GM19328 (cell line): ENCODE measurements around the gene FBXO46.

Source experiments
- ATAC-seq: cut with Tn5 transposase; IDR thresholded peaks from one replicate; pipeline ENCODE4 v1.9.1; 2021; ENCODE audit warnings: mild to moderate bottlenecking, moderate library complexity; ENCODE audit not compliant: unreplicated experiment

Gene FBXO46

GRCh38 chr19:45730368-45731288, at the start of gene FBXO46:
FBXO46 (minus strand) TSS chr19:45730896; CDS start chr19:45713495, 17,401 bp downstream.
- ATAC-seq, result peak; percentile 77

GRCh38 chr19:45780146-45780447, 49.4 kb upstream of the FBXO46 start:
- ATAC-seq, result no peak

DNA sequence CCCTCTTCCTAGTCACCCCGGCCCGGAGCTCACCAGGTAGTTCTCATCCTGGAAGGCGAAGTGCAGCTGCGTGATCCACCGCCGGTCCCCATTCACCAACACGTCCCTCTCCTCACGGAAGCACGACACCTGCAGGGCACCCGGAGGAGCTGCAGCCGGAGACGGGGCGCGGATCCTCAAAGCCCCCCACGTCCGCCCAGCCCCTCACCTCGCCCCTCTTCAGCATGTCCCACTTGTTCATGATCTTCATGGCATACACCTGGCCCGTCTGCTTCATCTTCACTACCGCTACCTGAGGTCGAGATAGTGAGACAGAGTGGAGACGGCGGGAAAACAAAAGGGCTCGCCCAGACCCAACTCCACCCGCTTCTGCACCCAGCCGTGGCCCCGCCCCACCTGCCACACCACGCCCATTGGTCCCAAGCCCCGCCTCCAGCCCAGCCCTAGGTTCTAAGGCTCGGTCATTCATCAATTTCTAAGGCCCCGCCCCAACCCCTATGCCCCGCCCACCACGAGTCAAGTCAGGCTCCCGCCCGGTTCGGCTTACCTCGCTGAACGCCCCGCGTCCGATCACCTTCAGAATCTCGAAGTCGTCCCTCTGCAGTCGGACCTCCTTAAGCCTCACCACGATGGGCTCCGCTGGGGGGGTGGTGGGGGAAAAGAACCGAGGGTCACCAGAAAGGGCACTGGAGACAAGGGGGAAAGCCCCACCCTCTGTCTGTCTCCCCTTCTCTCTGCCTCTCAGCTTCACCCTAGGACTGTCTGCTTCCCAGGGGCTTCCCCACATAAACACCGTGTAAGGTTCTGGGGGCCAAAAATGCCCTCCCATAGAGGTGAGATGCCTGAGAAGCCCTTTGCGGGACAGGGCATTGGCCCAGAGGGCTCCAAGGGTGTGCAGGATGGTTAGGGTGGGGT, 48.8 kb upstream of the FBXO46 start:
- ATAC-seq, result peak; percentile 74

- no peak for ATAC-seq
Measured at GRCh38 chr19:45778010-45778661, 47.4 kb upstream of the FBXO46 start.

DNA sequence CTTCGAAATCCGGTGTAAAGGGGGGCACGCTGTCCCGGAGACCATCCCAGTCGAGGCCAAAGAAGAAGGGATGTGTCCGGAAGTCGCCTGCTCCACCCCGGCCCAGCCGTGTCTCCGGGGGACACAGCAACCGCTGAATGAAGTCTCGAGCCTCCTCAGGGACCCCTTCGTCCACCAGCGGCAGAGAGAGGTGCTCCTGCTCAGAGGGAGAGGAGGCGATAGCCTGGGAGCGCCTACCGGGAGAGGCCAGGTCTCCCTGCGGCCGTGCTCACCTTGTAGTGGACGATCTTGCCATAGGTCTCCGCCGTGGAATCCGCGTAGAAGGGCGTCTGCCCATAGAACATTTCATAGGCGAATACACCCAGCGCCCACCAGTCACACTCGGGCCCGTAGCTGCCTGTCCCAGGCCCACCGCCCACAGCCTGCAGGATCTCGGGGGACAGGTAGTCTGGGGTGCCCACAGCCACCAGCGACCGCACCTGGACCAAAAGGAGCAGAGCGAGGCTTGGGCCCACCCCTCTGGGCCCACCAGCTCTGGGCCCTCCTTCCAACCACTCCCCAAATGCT, 46.8 kb upstream of the FBXO46 start:
- ATAC-seq, result no peak

GRCh38 chr19:45774765-45775164, 44.1 kb upstream of the FBXO46 start:
- no peak for ATAC-seq

DNA sequence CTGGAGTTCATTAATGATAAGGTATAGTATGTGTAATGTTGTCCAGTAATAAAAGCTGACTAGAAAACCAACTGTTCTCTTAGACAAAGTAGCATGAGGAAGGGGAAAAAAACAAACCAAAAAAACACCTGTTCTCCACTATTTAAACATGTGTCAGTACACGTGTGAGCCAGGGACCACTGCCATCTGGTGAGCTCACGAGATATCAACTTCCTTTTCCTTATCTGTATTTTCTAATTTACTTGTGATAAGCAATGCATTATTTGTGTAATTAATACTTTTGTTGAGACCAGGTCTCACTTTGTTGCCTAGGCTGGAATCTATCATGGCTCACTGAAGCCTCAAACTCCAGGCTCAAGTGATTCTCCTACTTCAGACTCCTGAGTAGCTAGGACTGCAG, 42.7 kb upstream of the FBXO46 start:
- no peak for ATAC-seq

- ATAC-seq, result no peak
Measured at GRCh38 chr19:45772912-45773311, 42.2 kb upstream of the FBXO46 start.

DNA sequence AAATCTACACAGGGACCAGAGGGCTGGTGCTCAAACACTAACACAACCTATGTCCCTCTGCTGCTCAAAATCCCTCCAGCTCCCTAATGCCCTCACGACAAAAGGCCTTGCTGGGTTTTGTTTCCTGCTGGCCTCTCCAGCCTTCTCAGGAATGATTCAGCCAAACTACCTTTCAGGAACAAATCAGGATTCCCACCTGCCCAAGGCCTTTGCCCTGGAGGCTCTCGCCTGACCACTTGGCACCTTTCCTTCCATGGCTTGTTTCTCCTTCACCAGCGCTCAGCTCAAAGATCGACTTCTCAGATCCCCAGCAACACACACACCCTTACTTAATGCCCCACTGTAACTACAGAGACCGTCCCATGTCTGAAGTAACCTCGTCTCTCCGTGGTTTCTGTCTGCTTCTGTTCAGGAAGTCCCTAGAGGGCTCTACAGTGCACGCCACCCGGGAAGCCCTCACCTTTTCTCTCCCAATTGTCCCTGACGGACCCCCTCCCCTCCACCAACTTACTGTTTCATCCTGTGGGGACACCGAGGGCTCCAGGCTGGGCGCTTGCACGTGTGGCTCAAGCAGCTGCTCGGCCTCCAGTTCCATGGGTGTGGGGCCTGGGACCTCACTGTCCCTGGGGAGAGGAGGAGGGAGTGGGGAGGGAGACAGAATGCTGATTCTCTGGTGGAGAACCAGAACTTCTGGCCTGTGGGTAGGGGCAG, 41.6 kb upstream of the FBXO46 start:
- ATAC-seq, result no peak

- ATAC-seq, result no peak
Measured at GRCh38 chr19:45771311-45771933, 40.7 kb upstream of the FBXO46 start.

DNA sequence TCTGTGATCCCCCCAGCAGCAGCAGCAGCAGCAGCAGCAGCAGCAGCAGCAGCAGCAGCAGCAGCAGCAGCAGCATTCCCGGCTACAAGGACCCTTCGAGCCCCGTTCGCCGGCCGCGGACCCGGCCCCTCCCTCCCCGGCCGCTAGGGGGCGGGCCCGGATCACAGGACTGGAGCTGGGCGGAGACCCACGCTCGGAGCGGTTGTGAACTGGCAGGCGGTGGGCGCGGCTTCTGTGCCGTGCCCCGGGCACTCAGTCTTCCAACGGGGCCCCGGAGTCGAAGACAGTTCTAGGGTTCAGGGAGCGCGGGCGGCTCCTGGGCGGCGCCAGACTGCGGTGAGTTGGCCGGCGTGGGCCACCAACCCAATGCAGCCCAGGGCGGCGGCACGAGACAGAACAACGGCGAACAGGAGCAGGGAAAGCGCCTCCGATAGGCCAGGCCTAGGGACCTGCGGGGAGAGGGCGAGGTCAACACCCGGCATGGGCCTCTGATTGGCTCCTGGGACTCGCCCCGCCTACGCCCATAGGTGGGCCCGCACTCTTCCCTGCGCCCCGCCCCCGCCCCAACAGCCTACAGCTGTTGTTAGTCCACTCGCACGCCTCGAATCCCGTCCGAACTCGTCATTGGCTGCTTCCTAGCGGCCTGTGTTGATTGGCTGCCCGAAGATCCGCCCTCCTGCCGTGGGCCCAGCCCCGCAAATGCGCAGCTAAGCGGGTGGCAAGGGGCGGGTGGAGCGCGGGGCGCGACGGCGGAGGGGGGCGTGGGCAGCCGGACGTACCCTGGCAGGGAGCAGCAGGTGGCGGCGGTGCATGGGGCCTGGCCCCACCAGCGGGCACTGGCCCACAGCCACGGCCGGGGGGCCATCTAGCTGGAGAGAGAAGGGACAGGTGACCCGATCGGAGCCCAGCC, 39.8 kb upstream of the FBXO46 start:
- ATAC-seq, result peak; percentile 38

GRCh38 chr19:45769821-45770191, 39.1 kb upstream of the FBXO46 start:
- no peak for ATAC-seq

GRCh38 chr19:45768984-45769782, 38.5 kb upstream of the FBXO46 start, which contains the start of gene SIX5:
SIX5 (minus strand) TSS chr19:45769252; CDS start chr19:45768844, 408 bp downstream.
- peak; percentile 61 for ATAC-seq

DNA sequence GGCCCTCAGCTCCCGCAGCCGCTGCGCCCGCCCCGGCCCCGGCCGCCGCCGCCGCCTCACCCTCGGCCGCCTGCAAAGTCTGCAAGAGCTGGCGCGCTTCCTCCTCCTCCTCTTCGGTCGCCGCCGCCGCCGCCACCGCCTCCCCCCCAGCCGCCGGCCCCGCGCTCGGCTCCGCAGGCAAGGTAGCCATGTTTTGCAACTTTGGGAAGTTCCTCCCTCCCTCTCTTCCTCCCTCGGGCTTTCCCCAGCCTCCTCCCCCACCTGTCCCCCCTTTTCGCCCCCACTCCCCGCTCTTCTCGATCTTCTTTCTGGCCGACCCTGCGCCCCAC, 37.9 kb upstream of the FBXO46 start:
- no peak for ATAC-seq

- no peak for ATAC-seq
Measured at GRCh38 chr19:45767881-45768654, 37.4 kb upstream of the FBXO46 start.

GRCh38 chr19:45767410-45767880, 36.7 kb upstream of the FBXO46 start:
- no peak for ATAC-seq

GRCh38 chr19:45766869-45767346, 36.2 kb upstream of the FBXO46 start:
- ATAC-seq, result no peak
